ENCODE results near the gene CHRDL2. TPM values are rescaled to one million over a fixed set of nuclear protein-coding genes. Genes with fewer than 3 reads are reported as not detected.
A peak's percentile ranks its signal among the peaks of the same experiment; 100 is the strongest.
"Not testable (repeated sequence)": the region's sequence is repeated elsewhere in the genome, so short reads cannot be mapped to it uniquely, and the experiment has no call there.

The CHRDL2 gene
- total RNA-seq, 1 experiment from 2014 or later, result not detected

DNA sequence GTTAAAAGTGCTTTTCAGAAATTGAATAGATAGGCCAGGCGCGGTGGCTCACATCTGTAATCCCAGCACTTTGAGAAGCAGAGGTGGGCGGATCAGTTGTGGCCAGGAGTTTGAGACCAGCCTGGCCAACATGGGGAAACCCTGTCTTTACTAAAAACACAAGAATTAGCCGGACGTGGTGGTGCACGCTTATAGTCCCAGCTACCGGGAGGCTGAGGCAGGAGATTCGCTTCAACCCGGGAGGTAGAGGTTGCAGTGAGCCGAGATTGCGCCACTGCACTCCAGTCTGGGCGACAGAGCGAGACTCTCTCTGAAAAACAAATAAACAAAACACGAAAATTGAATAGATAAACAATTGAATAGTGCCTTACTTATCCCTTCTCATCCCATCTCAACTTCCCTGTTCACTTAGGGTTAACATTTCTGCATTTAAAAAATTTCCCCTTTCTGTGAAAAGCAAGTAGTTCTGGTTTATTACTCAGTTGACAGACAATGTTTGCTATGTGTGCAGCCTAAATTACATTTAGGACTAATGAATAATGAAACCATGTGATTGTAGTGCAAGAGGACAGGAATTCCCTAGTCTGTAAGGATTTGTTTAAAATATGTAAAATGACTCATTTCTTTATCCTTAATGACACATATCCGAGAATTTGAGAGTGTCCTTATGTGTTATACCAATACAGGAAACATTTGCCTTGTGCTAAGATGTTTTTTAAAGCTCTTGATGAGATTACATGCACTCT, 23.5 kb upstream of the CHRDL2 start:
- peaks cover 11% of the 10 kb centered on the region for H3K36me3 ChIP-seq
- peak overlapping the region; percentile 7 for H3K4me3 ChIP-seq
- DNase-seq, result no peak
- H3K27me3 ChIP-seq, result no peaks in the 10 kb centered on the region
- H3K9me3 ChIP-seq, result peaks cover 2% of the 10 kb centered on the region; the same call in 1 of the 2 replicates

- Histone ChIP-seq H3K9me3 (peaks cover 1% of the 10 kb centered on the region; the same call in 1 of the 2 replicates), H3K36me3 (peaks cover 9% of the 10 kb centered on the region), H3K4me3 (no peak overlapping the region), H3K27me3 (no peaks in the 10 kb centered on the region)
- DNase-seq, result no peak
Observed at GRCh38 chr11:74751303-74751702, 20.1 kb upstream of the CHRDL2 start.

DNA sequence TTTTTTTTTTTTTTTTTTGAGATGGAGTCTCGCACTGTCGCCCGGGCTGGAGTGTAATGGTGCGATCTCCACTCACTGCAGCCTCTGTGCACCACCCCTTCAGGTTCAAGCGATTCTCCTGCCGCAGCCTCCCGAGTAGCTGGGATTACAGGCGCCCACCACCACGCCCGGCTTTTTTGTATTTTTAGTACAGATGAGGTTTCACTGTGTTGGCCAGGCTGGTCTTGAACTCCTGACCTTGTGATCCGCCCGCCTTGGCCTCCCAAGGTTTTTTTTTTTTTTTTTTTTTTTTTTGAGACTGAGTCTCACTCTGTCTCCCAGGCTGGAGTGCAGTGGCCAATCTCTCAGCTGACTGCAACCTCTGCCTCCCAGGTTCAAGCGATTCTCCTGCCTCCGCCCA, 19.4 kb upstream of the CHRDL2 start:
- not testable (repeated sequence) for DNase-seq, H3K4me3 ChIP-seq, H3K27me3 ChIP-seq, H3K36me3 ChIP-seq, H3K9me3 ChIP-seq

GRCh38 chr11:74749965-74750296, 18.7 kb upstream of the CHRDL2 start:
- Histone ChIP-seq H3K27me3 (no peaks in the 10 kb centered on the region), H3K4me3 (peak overlapping the region; percentile 66), H3K9me3 (no peaks in the 10 kb centered on the region), H3K36me3 (peaks cover 9% of the 10 kb centered on the region)
- DNase-seq, result no peak

DNA sequence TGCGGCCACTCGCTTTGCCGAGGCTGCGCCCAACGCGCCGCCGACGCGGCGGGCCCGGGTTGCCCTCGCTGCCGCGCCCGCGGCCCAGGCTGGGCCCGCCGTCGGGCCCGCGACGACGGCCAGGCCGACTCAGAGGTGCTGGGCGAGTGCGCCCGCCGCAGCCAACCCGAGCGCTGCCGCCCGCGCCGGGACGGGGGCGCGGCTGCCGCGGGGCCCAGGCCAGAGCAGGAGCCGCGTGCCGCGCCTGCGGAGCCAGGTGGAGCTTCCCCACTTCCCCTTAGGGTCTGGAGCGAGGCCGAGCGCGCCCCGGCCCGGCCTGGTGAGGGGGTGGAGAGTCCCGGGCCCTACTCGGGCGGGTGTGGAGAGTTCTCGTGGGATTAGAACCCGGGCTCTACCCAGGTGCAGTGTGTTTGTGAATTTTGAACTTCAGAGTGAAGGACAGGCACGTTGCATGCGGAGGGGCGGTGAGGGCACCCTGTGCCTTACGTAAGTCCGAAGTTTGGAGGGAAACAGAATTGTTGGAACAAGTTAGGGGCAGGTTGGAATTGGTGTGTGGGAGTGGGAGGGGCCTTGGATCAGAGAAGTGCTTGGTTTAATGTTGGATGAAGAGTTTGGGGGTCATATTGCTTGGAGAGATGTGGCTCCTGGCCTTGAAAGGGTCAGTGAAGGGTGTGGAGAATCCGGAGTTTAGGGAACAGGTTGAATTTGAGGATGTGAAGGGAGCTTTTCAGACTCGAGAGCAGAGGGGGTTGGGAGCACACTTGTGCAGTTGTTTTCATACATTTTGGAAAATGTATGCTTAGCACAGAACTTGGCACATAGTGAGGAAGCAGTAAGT, 18.1 kb upstream of the CHRDL2 start:
- peak overlapping the region; percentile 77 for H3K4me3 ChIP-seq
- H3K27me3 ChIP-seq, result no peaks in the 10 kb centered on the region
- peaks cover 9% of the 10 kb centered on the region for H3K36me3 ChIP-seq
- DNase-seq, result peak; percentile 66
- H3K9me3 ChIP-seq, result no peaks in the 10 kb centered on the region

GRCh38 chr11:74748211-74749126, 17.2 kb upstream of the CHRDL2 start, which contains the start of gene RNF169:
Gene RNF169, plus strand, starts transcription at chr11:74748849. Its CDS starts 32 bp downstream, at chr11:74748881.
- Histone ChIP-seq H3K9me3 (no peaks in the 10 kb centered on the region), H3K4me3 (peak within 1 kb of the TSS; percentile 77), H3K36me3 (peaks cover 9% of the 10 kb centered on the region), H3K27me3 (no peaks in the 10 kb centered on the region)
- DNase-seq, result peak; percentile 94

- Histone ChIP-seq H3K36me3 (no peaks in the 10 kb centered on the region; the same call in none of the 2 replicates), H3K4me3 (no peak overlapping the region), H3K9me3 (no peaks in the 10 kb centered on the region), H3K27me3 (no peaks in the 10 kb centered on the region)
- no peak for DNase-seq
Observed at GRCh38 chr11:74746868-74747267, 15.6 kb upstream of the CHRDL2 start.

GRCh38 chr11:74744277-74744676, 13.1 kb upstream of the CHRDL2 start:
- H3K27me3 ChIP-seq, result no peaks in the 10 kb centered on the region
- DNase-seq, result no peak
- H3K9me3 ChIP-seq, result no peaks in the 10 kb centered on the region; the same call in 1 of the 2 replicates
- no peak overlapping the region for H3K4me3 ChIP-seq
- H3K36me3 ChIP-seq, result no peaks in the 10 kb centered on the region

DNA sequence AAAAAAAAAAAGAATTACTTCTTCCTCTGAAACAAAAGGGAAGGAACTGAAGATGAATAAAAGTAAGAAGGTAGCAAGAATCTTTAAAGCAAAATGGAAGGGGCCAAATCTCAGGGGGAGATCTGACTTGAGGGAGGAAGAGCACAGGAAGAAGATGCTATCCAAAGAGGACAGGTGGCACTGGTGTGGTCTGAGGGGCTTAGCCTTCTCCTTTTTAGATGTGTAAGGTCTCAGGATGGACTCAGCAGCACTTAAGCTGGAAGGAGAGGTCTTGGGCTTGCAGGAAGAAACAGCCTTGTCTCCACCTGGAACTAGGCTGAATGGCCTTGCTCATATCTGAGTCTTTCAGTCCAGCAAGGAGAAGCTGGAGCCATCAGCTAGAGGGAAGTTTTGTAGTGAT, 12.4 kb upstream of the CHRDL2 start:
- Histone ChIP-seq H3K27me3 (no peaks in the 10 kb centered on the region), H3K36me3 (no peaks in the 10 kb centered on the region), H3K9me3 (no peaks in the 10 kb centered on the region; the same call in 1 of the 2 replicates), H3K4me3 (no peak overlapping the region)
- no peak for DNase-seq

GRCh38 chr11:74742070-74742469, 10.8 kb upstream of the CHRDL2 start:
- Histone ChIP-seq H3K36me3 (no peaks in the 10 kb centered on the region), H3K9me3 (no peaks in the 10 kb centered on the region; the same call in 1 of the 2 replicates)

DNA sequence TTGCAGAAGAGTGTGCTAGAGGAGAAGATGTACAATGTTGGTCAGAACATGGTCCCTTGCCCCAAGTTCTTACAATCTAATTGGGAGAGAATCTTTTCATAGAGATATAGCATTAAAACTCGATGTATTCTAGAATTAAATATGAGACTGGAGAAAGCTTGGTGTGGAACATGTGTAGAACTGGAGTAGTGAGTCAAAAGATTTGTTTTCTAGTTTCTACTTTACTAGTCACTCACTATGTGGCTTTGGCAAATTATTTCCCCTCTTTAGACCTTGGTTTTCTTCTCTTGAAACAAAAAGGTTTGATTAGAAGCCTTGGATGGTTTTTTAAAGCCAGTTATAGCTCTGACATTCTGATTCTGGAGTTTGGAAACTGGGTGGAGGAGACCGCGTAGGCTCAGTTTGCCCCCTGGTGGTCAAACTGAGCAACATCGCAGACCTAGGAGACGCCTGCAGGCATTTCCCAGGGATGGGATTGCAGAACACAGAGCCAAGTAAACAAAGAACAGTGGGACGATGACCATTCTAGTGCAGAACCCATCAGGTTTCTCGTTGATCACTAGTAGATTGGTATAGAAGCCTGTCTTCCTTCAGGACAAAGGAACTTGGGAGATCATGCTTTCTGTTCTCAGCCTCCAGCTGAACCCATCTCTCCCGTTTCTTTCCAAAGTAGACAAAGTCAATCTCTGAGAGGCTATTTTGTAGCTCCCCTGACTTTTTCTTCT, 8.5 kb upstream of the CHRDL2 start:
- DNase-seq, result peak; percentile 44
- Histone ChIP-seq H3K4me3 (no peak overlapping the region), H3K27me3 (no peaks in the 10 kb centered on the region), H3K36me3 (no peaks in the 10 kb centered on the region), H3K9me3 (no peaks in the 10 kb centered on the region; the same call in 1 of the 2 replicates)

More at GRCh38 chr11:74742070-74742469, 10.8 kb upstream of the CHRDL2 start:
- H3K27me3 ChIP-seq, result no peaks in the 10 kb centered on the region
- no peak overlapping the region for H3K4me3 ChIP-seq
- DNase-seq, result no peak

- no peaks in the 10 kb centered on the region for H3K36me3 ChIP-seq
- DNase-seq, result no peak
- no peak overlapping the region for H3K4me3 ChIP-seq
- no peaks in the 10 kb centered on the region; the same call in 1 of the 2 replicates for H3K9me3 ChIP-seq
- H3K27me3 ChIP-seq, result no peaks in the 10 kb centered on the region
Observed at GRCh38 chr11:74736031-74736430, 4.8 kb upstream of the CHRDL2 start.

GRCh38 chr11:74735365-74735928, 4.2 kb upstream of the CHRDL2 start:
- no peaks in the 10 kb centered on the region; the same call in 1 of the 2 replicates for H3K9me3 ChIP-seq
- no peaks in the 10 kb centered on the region for H3K36me3 ChIP-seq
- no peaks in the 10 kb centered on the region; the same call in 1 of the 2 replicates for H3K27me3 ChIP-seq
- DNase-seq, result no peak
- no peak overlapping the region for H3K4me3 ChIP-seq

DNA sequence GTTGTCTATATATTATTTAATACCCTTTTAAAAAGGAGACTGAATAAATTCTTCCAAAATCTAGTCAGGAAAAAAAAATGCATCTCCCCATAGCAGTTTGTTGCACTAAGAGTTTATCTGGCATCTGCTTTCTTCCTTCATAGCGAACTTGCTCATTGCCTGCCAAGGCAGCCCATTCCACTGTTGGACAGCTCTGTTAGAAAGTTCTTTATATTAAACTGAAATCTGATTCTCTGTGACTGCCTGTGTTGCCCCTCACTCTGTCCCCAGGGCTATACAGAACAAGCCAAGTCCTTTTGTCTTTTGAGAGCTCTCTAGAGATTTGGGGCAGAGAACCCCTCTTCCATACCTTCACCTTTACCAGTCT, 3.3 kb upstream of the CHRDL2 start:
- no peaks in the 10 kb centered on the region for H3K36me3 ChIP-seq
- H3K27me3 ChIP-seq, result no peaks in the 10 kb centered on the region; the same call in 1 of the 2 replicates
- H3K9me3 ChIP-seq, result no peaks in the 10 kb centered on the region
- H3K4me3 ChIP-seq, result no peak overlapping the region
- DNase-seq, result no peak

GRCh38 chr11:74730571-74731260, 510 bp downstream of the CHRDL2 start:
- DNase-seq, result no peak
- H3K9me3 ChIP-seq, result no peaks in the 10 kb centered on the region
- H3K4me3 ChIP-seq, result no peak overlapping the region
- no peaks in the 10 kb centered on the region; the same call in 1 of the 2 replicates for H3K27me3 ChIP-seq
- no peaks in the 10 kb centered on the region for H3K36me3 ChIP-seq
